Calu3 (cell line): ENCODE measurements around the gene HOXA3. TPM values are rescaled to one million over a fixed set of nuclear protein-coding genes. Genes with fewer than 3 reads are reported as not detected.

ENCODE experiments used
- BruUV-seq: library from RNA; stranded (reverse); fragments of 400-500 nt; replicated peaks from 2 replicates; lab custom pipeline; 2021; lab: Mats Ljungman, UMichigan
- CTCF ChIA-PET: fragments of 300-600 bp; sonication (Branson Sonifier 250); formaldehyde crosslinking; loops from one replicate; lab custom pipeline; 2022; ENCODE audit warnings: antibody characterized with exemption; lab: Charles Lee
- DNase-seq: peaks from one replicate; pipeline ENCODE4 v3.0.0; 2022
- H3K27ac Mint-ChIP-seq: one replicate; pipeline ENCODE4 v1.8.0; 2022; ENCODE audit warnings: mixed read lengths; ENCODE audit not compliant: unreplicated experiment
- H3K27me3 Mint-ChIP-seq: one replicate; pipeline ENCODE4 v1.8.0; 2022; ENCODE audit warnings: mixed read lengths; ENCODE audit not compliant: unreplicated experiment
- H3K36me3 Mint-ChIP-seq: one replicate; pipeline ENCODE4 v1.8.0; 2022; ENCODE audit warnings: mild to moderate bottlenecking, moderate library complexity, mixed read lengths; ENCODE audit not compliant: insufficient read depth, unreplicated experiment
- H3K4me1 Mint-ChIP-seq: one replicate; pipeline ENCODE4 v1.8.0; 2022; ENCODE audit warnings: mild to moderate bottlenecking, low read depth, mixed read lengths; ENCODE audit not compliant: unreplicated experiment
- H3K4me3 Mint-ChIP-seq: one replicate; pipeline ENCODE4 v1.8.0; 2022; ENCODE audit warnings: mild to moderate bottlenecking, low read depth, moderate library complexity, mixed read lengths; ENCODE audit not compliant: unreplicated experiment
- H3K9me3 Mint-ChIP-seq: one replicate; pipeline ENCODE4 v1.8.0; 2022; ENCODE audit warnings: low read depth, mixed read lengths; ENCODE audit not compliant: unreplicated experiment
- CTCF ChIP-seq: fragments of 200-600 bp; IDR thresholded peaks from one replicate; pipeline ENCODE4 v1.8.0; 2022; ENCODE audit warnings: antibody characterized with exemption; ENCODE audit not compliant: unreplicated experiment
- intact Hi-C: fragments of 100-400 bp; cut with micrococcal nuclease; formaldehyde crosslinking; loops from one replicate; pipeline ENCODE4 v1.10.0; 2022; ENCODE audit not compliant: unreplicated experiment
- total RNA-seq: library from RNA; stranded (reverse); gene quantifications from 2 replicates; pipeline ENCODE4 v1.2.3, GENCODE V29; 2022

HOXA3 gene
- total RNA-seq, 1 experiment from 2014 or later = 20.9 TPM

- Mint-ChIP-seq H3K4me3 (no peak overlapping the region), H3K4me1 (peaks cover 10% of the 10 kb centered on the region), H3K36me3 (no peaks in the 10 kb centered on the region), H3K27me3 (no peaks in the 10 kb centered on the region), H3K27ac (no peak overlapping the region), H3K9me3 (no peaks in the 10 kb centered on the region)
- DNase-seq = no peak
- CTCF ChIA-PET = no interaction called here
- intact Hi-C loops = no loop called here
- no TSS peak for BruUV-seq
- TF ChIP-seq CTCF = no peak
Measured at GRCh38 chr7:27141923-27142579, 10.3 kb downstream of the HOXA3 start.

- H3K4me3 Mint-ChIP-seq = no peak overlapping the region
- H3K36me3 Mint-ChIP-seq = no peaks in the 10 kb centered on the region
- DNase-seq = no peak
- intact Hi-C loops = no loop called here
- no peak overlapping the region for H3K27ac Mint-ChIP-seq
- BruUV-seq = no TSS peak
- no peaks in the 10 kb centered on the region for H3K9me3 Mint-ChIP-seq
- no peak for TF ChIP-seq CTCF
- H3K27me3 Mint-ChIP-seq = no peaks in the 10 kb centered on the region
- peaks cover 13% of the 10 kb centered on the region for H3K4me1 Mint-ChIP-seq
- CTCF ChIA-PET = interaction anchor here (0.6 to 0.7 kb wide), 2 partner anchors 89 to 358 kb away, joined by 5 to 6 read pairs; no protein-coding TSS in a partner anchor
Measured at GRCh38 chr7:27141137-27141922, 11.1 kb downstream of the HOXA3 start.

- DNase-seq = no peak
- CTCF ChIA-PET = interaction anchor here (0.7 kb wide), 1 partner anchor 88 kb away, joined by 6 read pairs; no protein-coding TSS in a partner anchor
- Mint-ChIP-seq H3K4me1 (peaks cover 23% of the 10 kb centered on the region), H3K27ac (no peak overlapping the region), H3K9me3 (no peaks in the 10 kb centered on the region), H3K27me3 (no peaks in the 10 kb centered on the region), H3K4me3 (no peak overlapping the region), H3K36me3 (peaks cover 4% of the 10 kb centered on the region)
- BruUV-seq = no TSS peak
- intact Hi-C loops = no loop called here
- no peak for TF ChIP-seq CTCF
Measured at GRCh38 chr7:27140126-27140857, 12.1 kb downstream of the HOXA3 start.

- TF ChIP-seq CTCF = no peak
- no TSS peak for BruUV-seq
- CTCF ChIA-PET = no interaction called here
- Mint-ChIP-seq H3K4me1 (peaks cover 31% of the 10 kb centered on the region), H3K36me3 (peaks cover 4% of the 10 kb centered on the region), H3K4me3 (no peak overlapping the region), H3K27ac (no peak overlapping the region), H3K27me3 (no peaks in the 10 kb centered on the region), H3K9me3 (no peaks in the 10 kb centered on the region)
- intact Hi-C loops = no loop called here
- no peak for DNase-seq
Measured at GRCh38 chr7:27139334-27140125, 12.9 kb downstream of the HOXA3 start.
